Muscle of back (tissue), 11 donors: ENCODE results near the gene TBX1. TPM values are rescaled to one million over a fixed set of nuclear protein-coding genes. Genes with fewer than 3 reads are reported as not detected.

Source experiments
- DNase-seq, 3 donors: peaks; one replicate each; pipeline versions ENCODE4 v3.0.0 to v3.0.0-alpha.2; 2013
- polyA plus RNA-seq, 10 donors: library from polyadenylated mRNA; unstranded; fragments of 120-200 nt; gene quantifications; one replicate each; pipeline ENCODE4 v1.2.1, GENCODE V29; 2013; ENCODE audit not compliant: insufficient read length in 10 of 10

TBX1 gene
- polyA plus RNA-seq, 10 donors: 5.3 to 16.6 (median 7.6) TPM

DNA sequence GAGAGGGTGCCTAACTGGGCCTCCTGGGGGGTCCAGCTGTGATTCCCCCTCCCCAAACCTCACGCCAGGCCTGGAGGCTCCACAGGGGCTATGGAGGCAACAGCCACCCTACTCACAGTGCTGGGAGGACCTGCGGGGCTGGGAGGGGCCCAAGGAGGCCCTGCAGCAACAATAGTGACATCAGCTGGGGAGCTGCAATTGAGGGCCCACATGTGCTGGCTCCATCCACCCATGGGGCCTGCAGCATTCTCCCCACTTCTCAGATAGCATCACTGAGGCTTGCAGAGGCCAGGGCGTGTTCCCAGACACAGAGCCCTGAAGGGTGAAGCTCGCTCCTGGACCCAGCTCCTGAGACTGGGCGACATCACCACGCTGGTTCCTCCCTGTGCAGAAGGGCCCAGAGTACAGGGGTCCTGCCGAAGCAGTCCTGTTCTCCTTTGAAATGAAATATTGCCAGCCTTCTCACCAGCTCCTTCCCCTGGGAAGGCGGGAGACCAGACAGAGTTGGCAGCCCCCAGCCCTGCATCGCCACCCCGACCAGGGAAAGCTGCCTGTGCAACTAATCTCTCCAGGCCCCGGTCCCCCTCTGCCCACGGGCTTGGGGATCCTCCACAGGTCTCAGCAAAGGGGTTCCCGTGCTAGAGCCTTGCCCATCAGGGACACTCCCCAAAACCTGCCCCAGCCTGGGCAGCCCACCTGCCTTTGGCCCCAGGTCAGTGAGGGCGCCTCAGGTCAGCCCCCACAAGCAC lies 8.9 kb upstream of the TBX1 start:
- DNase-seq: no peak

DNA sequence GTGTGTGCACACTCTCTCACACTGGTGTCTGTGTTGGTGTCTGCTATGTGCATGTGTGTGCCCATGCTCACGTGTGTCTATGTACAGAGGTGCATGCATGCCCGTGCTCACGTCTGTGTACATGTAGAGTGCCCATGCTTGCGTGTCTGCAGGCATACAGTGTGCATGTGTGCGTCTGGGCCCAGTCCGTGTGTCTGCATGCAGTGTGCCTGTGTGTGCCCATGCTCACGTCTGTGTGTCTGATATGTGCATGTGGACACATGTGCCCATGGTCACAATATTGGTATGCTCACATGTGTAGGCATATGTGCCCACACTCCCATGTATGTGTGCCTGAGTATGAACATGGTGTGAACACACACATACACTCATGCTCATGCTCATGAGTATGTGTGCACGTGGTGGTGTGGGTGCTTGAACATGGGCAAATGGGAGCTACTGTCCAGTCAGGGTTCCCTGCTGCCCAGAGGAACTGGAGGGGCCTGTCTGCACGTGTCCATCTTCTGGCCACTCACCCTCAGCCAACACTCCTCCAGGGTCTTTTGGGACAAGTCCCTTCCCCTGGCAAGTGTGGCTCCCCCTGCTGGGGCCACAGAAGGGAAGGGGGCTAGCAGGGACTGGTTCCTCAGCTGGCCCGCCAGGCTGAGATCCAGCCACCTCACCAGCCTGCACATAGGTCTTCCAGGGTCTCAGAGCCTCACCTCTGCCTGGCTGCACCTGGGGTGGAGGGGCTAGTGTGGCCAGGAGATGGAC lies 7.3 kb upstream of the TBX1 start:
- no peak for DNase-seq

DNA sequence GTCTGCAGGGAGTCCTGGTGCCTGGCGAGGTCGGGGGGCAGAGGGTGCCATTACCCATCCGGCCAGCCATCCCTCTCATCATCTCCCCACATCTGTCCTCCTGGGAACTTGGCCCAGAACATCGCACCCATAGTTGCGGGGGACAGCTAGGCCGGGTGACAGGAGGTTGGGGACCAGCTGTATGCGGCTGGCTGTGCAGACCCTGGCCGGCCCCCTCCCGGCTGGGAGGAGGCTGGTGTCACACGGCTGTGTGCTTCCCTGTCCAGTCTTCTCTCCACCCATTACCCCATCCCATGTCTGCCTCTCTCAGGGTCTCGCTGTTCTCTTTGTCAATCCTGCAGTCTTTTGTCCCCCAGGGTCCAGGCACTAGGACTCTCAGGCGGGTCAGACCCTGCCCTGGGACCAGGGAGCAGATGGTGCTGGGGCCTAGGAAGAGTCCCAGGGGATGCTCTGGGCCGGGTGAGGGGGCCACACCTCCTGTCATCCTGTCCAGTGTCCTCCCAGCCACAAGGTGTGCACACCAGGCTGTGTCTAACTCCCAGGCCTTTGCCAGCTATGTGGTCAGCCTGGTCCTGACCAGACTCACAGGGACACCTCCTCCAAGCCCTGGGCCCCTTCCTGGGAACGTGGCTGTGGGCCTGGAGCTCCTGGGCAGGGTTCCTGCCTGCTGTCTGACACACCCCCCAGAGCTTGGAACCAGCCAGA lies 6.4 kb upstream of the TBX1 start:
- no peak for DNase-seq

DNA sequence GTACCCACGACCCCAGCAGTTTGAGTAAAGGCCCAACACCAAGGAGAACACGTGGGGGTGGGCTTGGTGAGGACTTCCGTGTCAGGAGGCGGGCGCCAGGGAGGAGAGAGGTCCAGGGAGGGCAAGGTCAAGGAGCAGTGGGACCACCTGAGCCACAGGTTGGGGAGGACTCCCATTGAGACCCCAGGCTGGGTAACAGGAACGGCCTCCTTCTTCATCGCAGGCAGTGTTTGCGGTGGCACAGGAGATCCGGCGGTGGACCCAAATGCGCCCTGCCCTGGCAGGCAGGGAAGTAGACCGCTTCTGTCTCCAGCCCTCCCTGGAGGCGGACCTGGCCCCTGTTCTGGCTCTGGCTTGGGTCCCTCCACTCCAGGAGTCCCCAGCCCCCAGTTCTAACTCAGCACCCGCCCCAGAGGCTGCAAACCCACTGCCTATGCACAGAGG lies 5.9 kb upstream of the TBX1 start:
- DNase-seq: no peak

DNA sequence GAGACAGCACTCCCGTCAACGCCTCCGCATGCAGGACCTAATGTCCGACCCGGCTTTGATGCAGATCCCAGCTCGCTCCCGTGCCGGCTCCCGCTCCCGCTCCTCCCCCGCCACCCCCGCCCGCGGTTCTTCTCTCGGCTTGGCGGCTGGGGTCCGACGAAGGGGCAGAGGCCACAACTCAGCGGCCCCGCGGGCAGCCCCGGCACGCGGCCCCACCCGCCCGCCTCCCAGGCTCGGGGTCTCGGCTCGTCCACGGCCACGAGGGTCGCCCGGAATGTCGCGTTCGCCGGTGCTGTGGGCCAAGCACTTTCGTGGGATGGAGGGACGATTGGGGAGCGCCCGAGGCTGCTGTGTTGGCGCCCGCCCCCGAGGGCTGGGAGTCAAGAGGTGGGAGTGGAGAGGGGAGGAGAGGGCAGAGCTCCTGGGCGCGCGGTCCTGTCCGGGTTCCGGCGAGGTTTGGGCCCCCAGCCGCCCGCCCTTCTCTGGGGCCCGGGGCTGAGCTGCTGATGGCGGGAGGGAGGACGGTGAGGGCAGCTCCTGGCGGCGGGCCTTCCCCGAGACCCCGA lies 5.3 kb upstream of the TBX1 start:
- no peak for DNase-seq

DNA sequence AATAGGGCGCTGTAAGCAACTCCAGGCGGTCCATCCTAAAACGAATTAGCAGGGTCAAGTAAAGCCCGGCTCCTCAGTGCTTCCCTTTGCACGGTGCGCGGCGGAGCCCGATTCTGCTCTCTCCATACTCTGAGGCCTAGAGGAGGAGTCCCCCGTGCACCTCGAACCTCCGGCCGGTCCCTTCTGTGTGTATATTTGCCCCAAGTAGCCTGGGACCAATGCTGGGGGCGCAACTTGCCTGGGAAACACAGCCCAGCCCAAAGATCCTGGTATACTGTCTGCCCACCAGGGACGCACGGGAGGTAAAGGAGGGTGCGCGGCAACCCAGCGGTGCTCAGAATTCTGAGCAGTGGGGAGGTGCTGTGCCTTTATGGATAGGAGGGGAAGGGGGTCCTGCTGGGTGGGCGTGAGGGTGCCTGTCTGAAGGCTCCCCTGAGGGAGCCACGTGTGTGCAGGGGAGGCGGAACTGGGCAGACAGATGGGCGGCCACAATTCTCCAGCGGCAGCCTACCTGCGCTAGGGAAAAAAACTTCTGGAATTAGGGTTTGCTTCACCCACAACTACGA lies 4.8 kb upstream of the TBX1 start:
- DNase-seq: no peak

DNA sequence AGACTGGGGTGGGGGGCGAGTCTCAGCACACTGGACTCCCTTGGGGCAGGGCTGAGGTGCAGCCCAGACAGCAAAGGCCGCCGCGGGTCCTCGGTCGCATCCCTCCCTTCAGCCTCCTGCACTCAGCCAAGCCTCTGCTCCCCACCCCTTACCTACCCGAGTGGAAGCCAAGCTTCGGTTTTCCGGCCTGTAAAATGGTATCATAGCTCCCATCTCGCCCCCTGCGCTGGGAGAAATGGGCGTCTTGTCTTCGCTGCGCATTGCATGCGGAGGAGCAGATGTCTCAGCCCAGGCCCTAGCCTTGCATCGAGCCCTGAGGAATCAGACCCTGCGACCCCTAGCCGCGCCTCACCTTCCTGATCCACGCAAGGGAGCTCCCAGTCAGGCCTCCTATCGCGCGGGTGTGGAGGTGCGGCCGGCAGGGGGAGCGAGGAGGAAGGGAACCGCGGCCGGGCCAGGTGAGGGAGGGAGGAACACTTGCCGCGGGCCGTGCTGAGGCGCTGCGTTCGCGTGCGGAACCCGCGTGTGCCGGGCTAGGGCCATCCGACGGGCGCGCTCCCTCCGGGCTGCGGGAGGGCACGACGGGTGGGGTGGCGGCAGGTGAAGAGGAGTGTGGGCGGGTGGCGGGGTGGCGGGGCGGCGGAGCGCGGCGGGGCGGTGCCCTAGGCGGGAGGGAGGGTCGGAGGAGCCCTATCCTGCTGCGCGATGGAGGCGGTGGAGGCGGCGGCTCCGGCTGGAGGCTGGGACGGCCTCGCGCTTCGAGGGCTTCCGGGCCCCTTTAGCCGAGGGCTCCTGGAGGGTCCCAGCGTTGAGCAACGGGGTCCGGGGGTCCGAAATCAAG lies 4.1 kb upstream of the TBX1 start:
- DNase-seq: no peak

DNA sequence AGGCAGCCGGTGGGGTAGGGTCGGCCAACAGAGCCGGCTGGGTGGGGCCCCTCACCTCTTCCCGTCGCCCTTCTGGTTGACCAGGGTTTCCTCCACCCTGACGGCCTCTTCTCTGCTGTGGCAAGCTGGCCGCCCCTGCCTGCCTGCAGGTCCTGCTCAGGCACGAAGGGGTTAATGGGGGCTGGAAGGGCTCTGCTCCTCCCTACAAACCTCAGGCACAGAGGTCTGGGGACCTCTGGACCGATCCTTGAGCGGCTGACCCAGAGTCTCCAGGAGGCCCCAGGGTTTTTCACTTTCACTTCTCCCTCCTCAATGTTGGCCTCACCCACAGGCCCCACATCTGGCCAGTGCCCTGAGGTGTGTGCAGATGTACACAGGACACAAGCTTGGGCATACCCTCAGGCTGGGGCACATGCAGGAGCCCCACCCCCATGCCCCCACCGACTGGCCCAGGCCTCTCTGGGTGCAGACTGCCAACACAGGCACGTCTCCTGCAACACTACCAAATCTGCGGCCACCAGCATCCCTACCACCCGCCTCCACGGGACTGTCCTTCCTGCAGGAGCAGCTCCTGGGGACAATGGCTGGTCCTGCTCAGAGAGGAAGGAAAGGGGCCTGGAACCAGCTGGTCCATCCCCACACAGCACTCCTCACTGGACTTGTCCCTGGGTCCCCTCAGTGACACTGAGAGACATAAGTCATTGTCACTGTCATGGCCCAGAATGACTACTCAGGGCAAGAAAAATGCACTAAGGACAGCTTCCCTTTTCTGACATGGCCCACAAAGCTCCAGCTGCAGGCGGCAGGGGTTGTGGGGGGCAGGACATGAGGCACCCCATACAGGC lies 3.2 kb upstream of the TBX1 start:
- DNase-seq: no peak

DNA sequence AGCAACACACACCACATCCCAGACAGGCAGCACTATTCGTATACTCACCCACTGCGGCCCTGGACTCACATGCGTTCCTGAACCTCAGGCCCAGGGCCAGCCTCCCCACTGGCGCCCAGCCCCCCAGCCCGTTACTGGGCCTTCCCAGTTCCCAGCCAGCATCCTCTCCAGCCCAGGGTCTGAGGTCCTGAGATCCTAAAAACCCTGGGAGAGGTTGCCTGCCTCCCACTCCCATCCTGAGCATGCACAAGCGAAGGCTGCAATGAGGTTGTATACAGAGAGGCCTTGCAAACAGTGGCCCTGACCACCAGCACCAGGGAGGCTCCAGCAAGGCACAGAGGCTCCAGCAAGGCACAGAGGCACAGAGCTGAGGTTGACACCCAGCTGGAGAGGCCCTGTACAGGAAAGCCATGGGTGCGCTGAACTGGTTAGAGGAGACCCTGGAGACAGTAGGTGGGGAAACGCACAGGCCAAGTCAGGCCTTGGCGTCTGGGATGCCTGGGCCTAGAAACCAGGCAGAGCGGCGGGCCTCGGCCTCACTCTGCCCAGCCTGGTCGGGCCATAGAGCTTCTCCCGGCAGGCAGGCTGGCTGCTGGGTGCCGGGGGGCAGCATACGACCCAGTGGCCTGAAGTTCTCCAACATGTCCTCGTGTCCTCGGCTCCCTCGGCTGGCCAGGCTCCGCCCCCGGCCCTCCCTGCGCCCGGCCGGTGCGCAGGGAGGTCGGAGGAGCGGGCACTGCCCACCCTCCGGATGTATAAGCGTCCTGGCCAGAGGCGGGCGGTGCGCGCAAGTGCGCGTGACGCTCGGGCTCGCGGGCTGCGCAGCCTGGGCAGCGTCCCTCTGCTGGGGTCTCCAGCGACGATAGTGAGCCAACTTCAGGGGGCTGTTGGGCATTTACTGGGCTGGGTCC lies 2.3 kb upstream of the TBX1 start:
- DNase-seq: no peak

DNA sequence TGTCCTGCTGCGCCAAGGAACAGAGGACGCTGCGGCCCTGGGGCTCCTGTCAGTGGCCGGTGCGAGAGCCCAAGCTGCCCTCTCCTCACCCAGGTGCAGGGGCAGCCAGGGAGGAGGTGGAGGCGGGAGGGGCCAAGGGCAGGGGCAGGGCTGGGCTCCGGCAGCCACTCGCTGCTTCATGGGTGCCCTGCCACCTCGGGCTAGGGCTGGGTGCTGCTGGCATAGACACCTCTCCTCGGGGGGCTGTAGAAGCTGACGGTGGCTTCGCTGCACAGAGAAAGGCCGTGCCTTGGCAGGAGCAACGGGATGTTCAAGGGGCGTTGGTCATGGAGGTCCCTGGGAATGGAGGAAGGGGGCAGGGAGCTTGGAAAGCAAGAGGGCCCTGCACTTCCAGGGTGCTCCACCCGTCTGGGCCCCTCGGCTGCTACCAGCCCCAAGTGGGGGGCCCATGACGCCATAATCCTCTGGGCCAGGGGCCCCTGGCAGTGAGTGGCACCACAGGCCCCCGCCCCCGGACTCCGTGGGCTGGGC lies 1.6 kb upstream of the TBX1 start:
- no peak for DNase-seq

DNA sequence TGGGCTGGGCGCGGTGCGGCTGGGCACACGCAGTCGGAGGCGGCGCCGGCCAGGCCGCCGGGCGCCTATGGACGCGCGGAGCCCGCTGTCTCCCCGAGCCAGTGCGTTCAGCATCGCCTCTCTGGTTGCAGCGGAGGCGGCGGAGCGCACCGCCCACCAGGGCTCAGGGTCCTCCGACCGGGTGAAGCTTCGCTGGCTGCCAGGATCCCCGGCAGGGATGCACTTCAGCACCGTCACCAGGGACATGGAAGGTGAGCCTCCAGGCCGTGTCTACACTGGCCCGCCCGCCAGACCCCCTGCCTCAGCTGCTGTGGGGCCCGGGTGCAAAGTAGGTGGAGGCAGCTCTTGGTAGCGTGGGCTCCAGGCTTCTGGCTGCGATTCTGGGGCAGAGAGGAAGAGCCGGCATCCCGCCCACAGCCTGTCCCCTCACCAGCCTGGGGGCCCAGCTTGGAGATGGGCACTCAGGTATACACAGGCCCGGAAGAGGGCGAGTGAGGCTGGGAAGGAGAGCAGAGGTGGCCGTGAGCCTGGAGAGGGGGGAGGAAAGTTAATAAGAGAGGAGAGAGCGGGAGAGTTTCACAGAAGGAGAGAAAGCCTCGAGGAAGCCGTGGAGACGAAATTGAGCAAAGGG lies 1.0 kb upstream of the TBX1 start:
- DNase-seq: peak in 1 of 3 donors; percentile 52

DNA sequence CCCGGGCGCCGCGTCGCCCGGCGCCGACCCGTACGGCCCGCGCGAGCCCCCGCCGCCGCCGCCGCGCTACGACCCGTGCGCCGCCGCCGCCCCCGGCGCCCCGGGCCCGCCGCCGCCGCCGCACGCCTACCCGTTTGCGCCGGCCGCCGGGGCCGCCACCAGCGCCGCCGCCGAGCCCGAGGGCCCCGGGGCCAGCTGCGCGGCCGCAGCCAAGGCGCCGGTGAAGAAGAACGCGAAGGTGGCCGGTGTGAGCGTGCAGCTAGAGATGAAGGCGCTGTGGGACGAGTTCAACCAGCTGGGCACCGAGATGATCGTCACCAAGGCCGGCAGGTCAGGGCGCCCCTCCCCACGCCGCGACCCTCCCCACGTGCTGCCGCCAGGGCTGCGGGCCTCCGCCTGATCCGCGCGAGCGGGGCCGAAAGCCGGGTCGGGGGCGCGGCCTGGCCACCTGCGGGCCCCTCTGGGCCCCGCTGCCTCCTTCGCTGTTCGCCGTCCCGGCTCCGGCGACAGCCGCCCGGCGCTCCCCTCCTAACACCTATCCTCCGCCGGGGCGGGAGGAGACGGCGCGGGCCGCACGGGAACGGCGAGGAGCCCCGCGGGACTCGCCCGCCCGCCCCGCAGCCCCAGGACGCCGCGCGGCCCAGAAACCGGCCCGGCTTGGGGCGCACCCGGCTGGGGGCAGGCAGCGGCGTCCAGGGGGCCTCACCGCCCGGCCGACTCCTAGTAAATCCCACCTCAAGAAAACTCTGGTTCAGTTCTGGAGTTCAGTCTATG lies 560 bp downstream of the TBX1 start:
- no peak for DNase-seq

DNA sequence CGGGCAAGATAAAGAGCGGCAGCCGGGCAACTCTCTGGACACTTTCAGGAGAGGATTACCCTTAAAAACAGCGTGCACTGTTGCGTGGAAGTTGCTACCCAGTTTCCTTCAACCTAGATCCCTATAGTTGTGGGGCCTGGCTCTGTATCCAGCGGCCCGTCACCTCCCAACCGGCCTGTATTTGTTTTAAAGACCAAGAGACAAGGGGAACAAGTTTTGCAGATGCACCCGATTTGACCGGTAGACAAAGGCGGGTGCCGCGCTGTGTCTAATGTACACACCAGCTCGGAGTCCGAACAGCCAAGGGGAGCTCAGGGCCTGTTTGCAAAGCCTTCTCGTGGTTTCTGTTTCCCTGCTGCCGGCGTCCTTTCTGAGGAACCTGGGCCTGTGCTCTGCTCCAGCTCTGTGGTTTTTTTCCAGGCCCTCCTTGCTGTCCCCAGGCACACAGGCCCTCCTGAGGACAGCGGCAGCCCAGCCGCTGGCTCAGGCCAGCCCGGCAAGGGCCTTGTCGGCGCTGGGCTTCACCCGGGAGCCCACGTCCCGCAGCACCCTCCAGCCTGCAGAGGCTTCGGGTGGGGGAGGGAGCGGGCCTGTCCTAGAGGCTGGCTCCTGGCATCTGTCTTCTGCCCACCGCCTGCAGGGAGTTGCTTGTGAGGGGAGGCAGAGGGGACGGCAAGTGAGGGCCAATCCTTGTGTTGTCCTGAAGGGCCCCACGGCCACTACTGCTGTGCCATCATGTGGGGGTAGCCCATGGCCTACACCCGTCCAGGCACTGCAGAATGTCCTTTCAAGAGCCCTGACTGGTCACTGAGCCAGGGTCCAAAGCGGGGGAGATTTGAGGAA lies 1.4 kb downstream of the TBX1 start:
- no peak for DNase-seq

DNA sequence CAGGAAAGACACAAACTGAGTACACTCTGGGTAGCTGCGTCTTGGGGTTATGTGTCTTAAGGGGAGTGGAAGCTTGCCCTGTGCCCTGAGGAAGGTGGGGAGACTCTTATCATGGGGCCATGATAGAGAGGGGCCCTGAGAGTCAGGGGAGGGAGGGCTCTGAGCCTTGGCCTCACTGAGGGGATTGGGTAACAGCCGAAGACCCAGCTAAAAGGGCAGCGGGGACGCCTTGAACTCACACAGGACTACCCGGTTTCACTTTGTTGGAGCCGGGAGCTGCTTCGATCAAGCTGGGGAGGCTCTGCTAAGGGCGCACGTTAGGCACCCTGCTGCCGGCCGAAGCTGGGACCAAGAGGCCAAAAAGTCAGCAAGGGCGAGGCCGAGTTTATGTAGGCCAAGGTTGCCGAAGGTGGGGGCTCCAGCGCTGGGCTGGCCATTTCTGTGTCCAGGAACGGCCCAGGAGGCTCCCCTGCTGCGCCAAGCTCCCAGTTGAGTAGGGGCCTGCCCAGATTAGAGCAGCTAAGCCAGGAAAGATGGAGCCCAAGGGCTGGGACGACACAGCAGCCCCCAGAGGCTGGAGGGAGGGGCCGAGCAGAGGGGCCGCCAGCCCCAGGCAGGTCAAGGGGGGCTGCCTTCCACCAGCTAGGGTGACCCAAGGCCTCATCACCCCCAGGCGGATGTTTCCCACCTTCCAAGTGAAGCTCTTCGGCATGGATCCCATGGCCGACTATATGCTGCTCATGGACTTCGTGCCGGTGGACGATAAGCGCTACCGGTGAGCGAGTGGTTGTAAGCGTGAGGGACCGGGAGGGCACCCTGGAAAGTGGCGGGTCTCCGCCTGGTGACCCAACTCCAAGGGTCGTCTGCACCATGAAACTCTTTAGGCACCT lies 2.2 kb downstream of the TBX1 start:
- no peak for DNase-seq
